Activated T-helper 17 cell treated with anti-CD3 and anti-CD28 coated beads, Interleukin-2, amount 50 U/mL, for 72 hours (primary cell): ENCODE data around the gene GLE1. TPM values are rescaled to one million over a fixed set of nuclear protein-coding genes. Genes with fewer than 3 reads are reported as not detected.

ENCODE experiments used
- ATAC-seq: fragments of 150-1000 bp; cut with Tn5 transposase; replicated peaks from 2 replicates; pipeline ENCODE4 v1.10.0; 2021; ENCODE audit warnings: mild to moderate bottlenecking, moderate library complexity
- H3K27ac Mint-ChIP-seq: one replicate; pipeline ENCODE4 v1.8.0; 2022; ENCODE audit warnings: mixed read lengths
- H3K27me3 Mint-ChIP-seq: one replicate; pipeline ENCODE4 v1.8.0; 2022; ENCODE audit warnings: mixed read lengths
- H3K36me3 Mint-ChIP-seq: one replicate; pipeline ENCODE4 v1.8.0; 2022; ENCODE audit warnings: low read depth, mild to moderate bottlenecking, mixed read lengths
- H3K4me1 Mint-ChIP-seq: one replicate; pipeline ENCODE4 v1.8.0; 2022; ENCODE audit warnings: mixed read lengths
- H3K4me3 Mint-ChIP-seq: one replicate; pipeline ENCODE4 v1.8.0; 2022; ENCODE audit warnings: mild to moderate bottlenecking, mixed read lengths
- H3K9me3 Mint-ChIP-seq: one replicate; pipeline ENCODE4 v1.8.0; 2022; ENCODE audit warnings: mixed read lengths
- total RNA-seq, 2 donors: library from RNA; stranded (reverse); gene quantifications; one replicate each; pipeline ENCODE4 v1.2.3, GENCODE V29; 2022

GLE1 gene, protein sequence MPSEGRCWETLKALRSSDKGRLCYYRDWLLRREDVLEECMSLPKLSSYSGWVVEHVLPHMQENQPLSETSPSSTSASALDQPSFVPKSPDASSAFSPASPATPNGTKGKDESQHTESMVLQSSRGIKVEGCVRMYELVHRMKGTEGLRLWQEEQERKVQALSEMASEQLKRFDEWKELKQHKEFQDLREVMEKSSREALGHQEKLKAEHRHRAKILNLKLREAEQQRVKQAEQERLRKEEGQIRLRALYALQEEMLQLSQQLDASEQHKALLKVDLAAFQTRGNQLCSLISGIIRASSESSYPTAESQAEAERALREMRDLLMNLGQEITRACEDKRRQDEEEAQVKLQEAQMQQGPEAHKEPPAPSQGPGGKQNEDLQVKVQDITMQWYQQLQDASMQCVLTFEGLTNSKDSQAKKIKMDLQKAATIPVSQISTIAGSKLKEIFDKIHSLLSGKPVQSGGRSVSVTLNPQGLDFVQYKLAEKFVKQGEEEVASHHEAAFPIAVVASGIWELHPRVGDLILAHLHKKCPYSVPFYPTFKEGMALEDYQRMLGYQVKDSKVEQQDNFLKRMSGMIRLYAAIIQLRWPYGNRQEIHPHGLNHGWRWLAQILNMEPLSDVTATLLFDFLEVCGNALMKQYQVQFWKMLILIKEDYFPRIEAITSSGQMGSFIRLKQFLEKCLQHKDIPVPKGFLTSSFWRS
- 10 to 100 TPM; 53.6 TPM for total RNA-seq

DNA sequence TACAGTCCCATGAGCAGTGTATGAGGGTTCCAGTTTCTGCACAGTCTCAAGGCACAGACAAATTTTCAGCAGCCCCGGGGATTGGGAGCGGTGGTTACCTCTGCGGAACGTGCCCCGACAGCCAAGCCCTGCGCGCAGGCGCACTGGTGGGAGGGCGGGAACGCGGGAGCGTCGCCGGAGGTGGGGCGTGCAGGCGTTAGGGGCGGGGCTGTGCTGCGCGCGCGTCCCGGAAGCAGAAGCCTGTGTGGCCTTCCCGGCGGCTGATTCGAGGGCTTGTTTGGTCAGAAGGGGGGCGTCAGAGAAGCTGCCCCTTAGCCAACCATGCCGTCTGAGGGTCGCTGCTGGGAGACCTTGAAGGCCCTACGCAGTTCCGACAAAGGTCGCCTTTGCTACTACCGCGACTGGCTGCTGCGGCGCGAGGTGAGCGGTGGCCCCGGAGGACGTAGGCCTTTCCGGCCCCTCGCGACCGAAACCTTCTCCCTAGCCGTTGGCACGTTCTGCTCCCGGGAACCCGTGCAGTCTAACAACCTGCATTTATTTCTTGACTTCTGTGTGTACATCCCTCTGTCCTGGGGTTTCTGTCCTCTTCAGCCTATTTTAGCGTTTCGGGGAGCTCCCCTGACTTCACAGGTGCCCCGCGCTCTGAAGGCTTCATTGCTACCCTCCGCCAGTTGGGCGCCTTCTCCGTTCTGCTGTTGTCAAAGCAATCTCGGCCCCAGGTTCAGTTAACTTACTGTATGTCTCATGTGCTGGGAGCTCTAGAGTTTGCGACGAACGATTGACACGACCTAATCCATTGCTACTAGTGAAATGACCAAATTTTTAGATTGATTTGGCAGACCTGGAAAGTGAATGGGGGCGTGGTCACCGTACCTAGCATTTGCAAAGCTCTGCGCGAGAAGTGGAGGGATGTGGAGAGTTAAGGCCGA lies at the start of gene GLE1:
TSS of gene GLE1 (plus strand) at position 235 of the 929 bp plus-strand sequence. CDS start at position 322, 87 bp downstream.
- Mint-ChIP-seq H3K9me3 (no peaks in the 10 kb centered on the region), H3K4me1 (peaks cover 10% of the 10 kb centered on the region), H3K27ac (peak within 1 kb of the TSS; percentile 98), H3K36me3 (peaks cover 55% of the 10 kb centered on the region), H3K27me3 (no peaks in the 10 kb centered on the region), H3K4me3 (peak within 1 kb of the TSS; percentile 96)
- ATAC-seq, result peak; percentile 98

DNA sequence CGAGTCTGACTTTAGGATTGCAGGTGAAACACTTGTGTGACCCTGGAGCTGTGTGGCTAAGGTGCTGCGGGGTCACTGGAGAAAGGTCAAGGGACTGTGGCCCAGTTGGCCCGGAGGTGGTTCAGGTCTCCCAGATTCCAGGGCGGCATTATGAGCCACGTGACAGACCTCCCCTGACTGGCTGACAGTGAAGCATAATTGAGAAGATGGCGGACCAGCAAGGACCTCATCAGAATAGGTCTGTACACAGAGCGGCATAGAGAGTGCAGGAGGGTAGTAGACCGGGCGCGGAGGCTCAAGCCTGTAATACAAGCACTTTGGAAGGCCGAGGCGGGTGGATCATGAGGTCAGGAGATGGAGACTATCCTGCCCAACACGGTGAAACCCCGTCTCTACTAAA lies 49.5 kb upstream of the GLE1 start:
- Mint-ChIP-seq H3K36me3 (peaks cover 11% of the 10 kb centered on the region), H3K27me3 (no peaks in the 10 kb centered on the region), H3K9me3 (no peaks in the 10 kb centered on the region), H3K27ac (peak overlapping the region; percentile 26), H3K4me3 (peak overlapping the region; percentile 87), H3K4me1 (peaks cover 5% of the 10 kb centered on the region)
- ATAC-seq, result no peak

DNA sequence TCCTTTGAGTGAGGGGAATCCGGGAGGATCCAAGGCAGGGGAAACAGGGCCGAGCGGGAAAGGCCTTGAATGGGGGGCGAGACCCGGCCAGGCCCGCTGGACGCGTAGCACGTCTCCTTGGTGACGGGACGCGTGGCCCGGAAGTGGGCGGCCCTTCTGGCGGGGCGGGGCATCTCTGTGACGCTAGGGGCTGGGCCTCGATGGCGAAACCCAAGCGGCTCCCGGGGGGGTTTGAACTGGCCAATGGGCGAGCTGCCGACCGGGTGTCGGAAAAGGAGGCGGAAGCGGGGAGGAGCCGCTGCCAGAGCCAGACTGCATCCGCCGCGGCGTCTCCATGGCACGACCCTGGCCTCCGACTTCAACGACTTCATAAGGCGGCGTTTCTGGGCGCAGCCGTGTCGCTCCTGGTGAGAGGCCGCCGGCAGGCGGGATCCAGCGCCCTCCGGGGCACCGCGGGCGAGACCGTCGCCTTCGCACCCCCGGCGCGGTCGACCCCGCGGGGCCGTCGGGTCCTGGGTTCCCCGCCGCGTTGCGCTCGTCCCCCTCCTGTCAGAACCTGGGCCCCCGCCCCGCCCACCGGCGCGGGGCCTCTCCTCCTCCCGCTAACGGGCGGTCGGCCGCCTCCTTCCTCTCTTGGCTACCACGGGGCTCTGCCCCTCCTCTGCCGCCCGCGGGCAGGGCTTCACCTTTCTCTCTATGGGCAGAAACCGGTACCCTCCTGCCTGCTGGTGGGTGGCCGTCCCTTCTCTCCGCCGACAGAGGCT lies 48.5 kb upstream of the GLE1 start, which contains the start of gene ODF2:
TSS of gene ODF2 (plus strand) at position 158 of the 764 bp plus-strand sequence. CDS start at position 244, 86 bp downstream.
- peaks cover 5% of the 10 kb centered on the region for H3K4me1 Mint-ChIP-seq
- peak within 1 kb of the TSS; percentile 87 for H3K4me3 Mint-ChIP-seq
- peaks cover 22% of the 10 kb centered on the region for H3K36me3 Mint-ChIP-seq
- no peaks in the 10 kb centered on the region for H3K27me3 Mint-ChIP-seq
- ATAC-seq, result peak; percentile 94
- H3K27ac Mint-ChIP-seq, result peak within 1 kb of the TSS; percentile 81
- no peaks in the 10 kb centered on the region for H3K9me3 Mint-ChIP-seq

DNA sequence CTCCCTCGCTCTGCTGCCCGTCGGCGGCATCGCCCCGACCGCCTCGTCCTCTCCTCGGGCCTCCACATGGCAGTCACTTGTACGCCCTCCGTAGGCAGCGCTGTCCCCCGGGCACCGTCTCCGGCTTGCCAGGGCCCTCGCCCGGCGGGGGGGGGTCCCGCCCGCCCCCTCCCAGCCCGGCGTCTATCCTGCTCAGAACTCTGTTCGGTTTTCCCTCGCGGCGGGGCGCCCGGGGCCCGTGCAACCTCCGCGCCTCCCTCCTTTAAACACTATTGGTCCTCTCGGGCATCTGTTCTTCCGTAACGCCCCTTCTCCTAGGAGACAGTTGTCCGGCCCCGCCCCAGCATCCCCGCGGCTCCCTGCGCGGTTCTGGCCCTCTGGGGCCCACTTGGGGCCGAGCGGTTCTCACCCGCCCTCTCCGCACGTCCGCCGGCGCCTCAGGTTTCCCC lies 47.9 kb upstream of the GLE1 start:
- Mint-ChIP-seq H3K4me3 (peak overlapping the region; percentile 87), H3K9me3 (no peaks in the 10 kb centered on the region), H3K4me1 (peaks cover 5% of the 10 kb centered on the region), H3K36me3 (peaks cover 28% of the 10 kb centered on the region), H3K27me3 (no peaks in the 10 kb centered on the region), H3K27ac (peak overlapping the region; percentile 81)
- peak; percentile 76 for ATAC-seq

DNA sequence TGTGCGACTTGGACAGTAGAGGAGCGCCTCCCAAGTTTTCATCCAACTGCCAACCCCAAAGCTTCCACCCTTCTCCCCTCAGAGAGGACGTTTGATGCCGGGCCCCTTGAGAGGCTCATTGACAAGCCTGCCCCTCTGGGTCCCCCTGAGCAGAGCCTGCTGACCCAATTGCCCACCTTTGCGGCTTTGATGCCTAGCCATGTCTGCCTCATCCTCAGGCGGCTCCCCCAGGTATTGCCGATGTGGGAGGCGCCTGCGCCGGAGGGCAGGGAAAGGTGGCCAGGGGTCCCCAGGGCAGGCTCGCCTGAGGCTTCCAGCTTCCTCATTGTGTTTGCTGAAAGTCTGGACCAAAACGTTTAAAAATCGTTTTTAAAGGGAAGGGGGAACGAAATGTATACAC lies 47.3 kb upstream of the GLE1 start:
- H3K36me3 Mint-ChIP-seq, result peaks cover 33% of the 10 kb centered on the region
- no peaks in the 10 kb centered on the region for H3K27me3 Mint-ChIP-seq
- peak overlapping the region; percentile 87 for H3K4me3 Mint-ChIP-seq
- H3K4me1 Mint-ChIP-seq, result peaks cover 5% of the 10 kb centered on the region
- no peak for ATAC-seq
- H3K9me3 Mint-ChIP-seq, result no peaks in the 10 kb centered on the region
- H3K27ac Mint-ChIP-seq, result peak overlapping the region; percentile 81

DNA sequence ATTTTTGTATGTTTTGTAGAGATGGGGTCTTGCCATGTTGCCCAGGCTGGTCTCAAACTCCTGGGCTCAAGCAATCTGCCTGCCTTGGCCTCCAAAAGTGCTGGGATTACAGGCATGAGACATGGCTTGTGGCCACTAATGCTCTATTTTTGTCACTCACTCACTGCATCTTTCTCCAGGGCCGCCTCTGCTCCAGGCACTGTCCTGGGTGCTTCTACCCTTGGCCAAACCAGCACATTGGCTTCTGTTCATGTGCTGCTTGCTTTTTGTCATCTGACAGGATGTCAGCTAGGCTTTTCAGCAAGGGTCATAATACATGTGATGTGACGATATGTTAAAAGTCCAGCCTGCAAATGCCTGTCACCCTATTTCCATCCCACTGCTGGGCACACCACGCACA lies 45.5 kb upstream of the GLE1 start:
- no peaks in the 10 kb centered on the region for H3K9me3 Mint-ChIP-seq
- H3K4me3 Mint-ChIP-seq, result no peak overlapping the region
- H3K36me3 Mint-ChIP-seq, result peaks cover 51% of the 10 kb centered on the region
- H3K27me3 Mint-ChIP-seq, result no peaks in the 10 kb centered on the region
- H3K4me1 Mint-ChIP-seq, result peaks cover 5% of the 10 kb centered on the region
- no peak for ATAC-seq
- H3K27ac Mint-ChIP-seq, result no peak overlapping the region

DNA sequence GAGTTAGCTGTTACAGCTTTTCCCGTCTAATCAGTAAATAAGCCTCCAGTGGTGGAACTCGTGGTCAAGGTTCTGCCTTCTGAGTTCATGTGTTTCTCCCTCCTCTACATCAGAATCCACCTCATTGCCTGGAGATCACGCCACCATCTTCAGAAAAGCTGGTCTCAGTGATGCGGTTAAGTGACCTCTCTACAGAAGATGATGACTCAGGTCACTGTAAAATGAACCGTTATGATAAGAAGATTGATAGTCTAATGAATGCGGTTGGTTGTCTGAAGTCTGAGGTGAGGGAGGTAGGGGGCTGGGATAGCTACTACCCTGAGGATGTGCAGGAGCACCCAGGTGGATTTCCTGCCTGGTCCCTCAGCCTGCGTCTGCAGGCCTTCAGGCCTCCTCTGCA lies 35.4 kb upstream of the GLE1 start:
- Mint-ChIP-seq H3K27ac (no peak overlapping the region), H3K9me3 (no peaks in the 10 kb centered on the region), H3K27me3 (no peaks in the 10 kb centered on the region), H3K36me3 (peaks cover 66% of the 10 kb centered on the region), H3K4me3 (no peak overlapping the region), H3K4me1 (no peaks in the 10 kb centered on the region)
- no peak for ATAC-seq

DNA sequence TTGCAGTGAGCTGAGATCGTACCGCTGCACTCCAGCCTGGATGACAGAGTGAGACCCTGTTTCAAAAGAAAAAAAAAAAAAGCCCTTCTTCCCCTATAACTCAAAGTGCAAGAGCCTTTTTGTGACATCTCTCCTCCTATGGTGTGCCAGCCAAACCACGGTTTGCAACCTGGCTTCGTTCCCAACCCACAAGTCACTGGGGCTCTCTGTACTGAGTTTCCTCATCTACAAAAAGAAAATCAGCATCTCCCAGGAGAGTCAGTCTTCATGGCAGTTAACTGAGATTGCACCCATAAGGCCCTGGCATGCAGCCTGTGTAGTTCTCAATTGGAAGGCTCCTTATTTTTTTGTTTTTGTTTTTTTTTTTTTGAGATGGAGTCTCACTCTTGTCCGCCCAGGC lies 34.0 kb upstream of the GLE1 start:
- Mint-ChIP-seq H3K27me3 (no peaks in the 10 kb centered on the region), H3K4me1 (no peaks in the 10 kb centered on the region), H3K27ac (peak overlapping the region; percentile 17), H3K4me3 (no peak overlapping the region), H3K36me3 (peaks cover 78% of the 10 kb centered on the region), H3K9me3 (no peaks in the 10 kb centered on the region)
- no peak for ATAC-seq

DNA sequence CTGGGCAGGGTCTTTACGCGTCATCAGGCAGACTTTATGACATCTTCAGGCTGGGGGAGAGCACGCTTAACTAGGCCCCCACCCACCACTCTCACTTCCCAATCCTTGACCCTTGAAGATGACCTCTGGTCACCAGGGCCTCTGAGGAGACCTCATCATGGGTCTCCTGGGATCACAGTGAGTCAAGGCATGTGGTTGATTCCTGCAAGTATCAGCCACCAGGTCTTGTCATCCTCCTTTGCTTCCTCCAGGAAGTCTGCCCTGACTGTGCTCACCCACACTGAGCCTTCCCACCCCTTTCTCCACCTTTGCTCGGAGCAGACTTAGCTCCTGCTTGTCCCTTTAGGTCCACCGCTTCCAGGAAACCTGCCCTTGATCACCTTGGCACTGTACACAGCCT lies 31.4 kb upstream of the GLE1 start:
- no peaks in the 10 kb centered on the region for H3K27me3 Mint-ChIP-seq
- ATAC-seq, result no peak

DNA sequence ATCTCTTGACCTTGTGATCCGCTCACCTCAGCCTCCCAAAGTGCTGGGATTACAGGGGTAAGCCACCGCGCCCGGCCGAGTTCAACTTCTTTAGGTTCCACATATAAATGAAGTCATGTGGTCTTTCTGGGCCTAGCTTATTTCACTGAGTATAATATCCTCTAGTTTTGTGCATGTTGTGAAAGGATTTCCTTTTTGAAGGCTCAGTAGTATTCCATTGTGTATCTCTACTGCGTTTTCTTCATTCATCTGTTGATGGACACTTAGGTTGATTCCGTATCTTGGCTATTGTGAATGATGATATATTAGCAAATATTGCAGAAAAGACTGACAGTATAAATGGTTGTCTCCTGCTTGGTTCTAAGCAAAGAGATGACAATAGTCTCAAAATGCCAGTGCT lies 28.7 kb upstream of the GLE1 start:
- Mint-ChIP-seq H3K27ac (no peak overlapping the region), H3K36me3 (peaks cover 88% of the 10 kb centered on the region), H3K27me3 (no peaks in the 10 kb centered on the region), H3K4me1 (no peaks in the 10 kb centered on the region), H3K4me3 (no peak overlapping the region), H3K9me3 (no peaks in the 10 kb centered on the region)
- ATAC-seq, result no peak

More for the DNA sequence above, 31.4 kb upstream of the GLE1 start:
- no peaks in the 10 kb centered on the region for H3K4me1 Mint-ChIP-seq
- H3K27ac Mint-ChIP-seq, result peak overlapping the region; percentile 57
- no peaks in the 10 kb centered on the region for H3K9me3 Mint-ChIP-seq
- H3K36me3 Mint-ChIP-seq, result peaks cover 87% of the 10 kb centered on the region
- no peak overlapping the region for H3K4me3 Mint-ChIP-seq

DNA sequence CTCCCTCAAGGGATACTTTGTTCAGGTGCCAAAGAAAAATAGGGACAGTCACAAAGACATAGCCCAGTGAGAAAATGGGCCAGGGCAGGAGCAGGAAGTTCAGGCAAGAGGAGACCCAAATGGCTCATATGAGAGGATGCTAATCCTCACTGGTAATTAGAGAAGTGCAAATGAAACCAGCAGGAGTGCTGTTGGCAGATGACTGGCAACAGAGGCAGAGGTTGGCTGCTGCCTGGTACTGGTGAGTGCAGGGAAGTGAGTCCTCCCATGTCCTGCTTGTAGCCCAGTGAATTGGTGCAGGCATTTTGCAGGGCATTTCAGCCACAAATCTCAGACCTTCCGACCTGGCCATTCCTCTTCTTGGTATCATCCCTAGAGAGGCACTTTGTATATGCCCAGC lies 25.3 kb upstream of the GLE1 start:
- Mint-ChIP-seq H3K27me3 (no peaks in the 10 kb centered on the region), H3K4me1 (no peaks in the 10 kb centered on the region), H3K36me3 (peaks cover 87% of the 10 kb centered on the region), H3K4me3 (no peak overlapping the region), H3K9me3 (no peaks in the 10 kb centered on the region), H3K27ac (peak overlapping the region; percentile 57)
- ATAC-seq, result no peak

DNA sequence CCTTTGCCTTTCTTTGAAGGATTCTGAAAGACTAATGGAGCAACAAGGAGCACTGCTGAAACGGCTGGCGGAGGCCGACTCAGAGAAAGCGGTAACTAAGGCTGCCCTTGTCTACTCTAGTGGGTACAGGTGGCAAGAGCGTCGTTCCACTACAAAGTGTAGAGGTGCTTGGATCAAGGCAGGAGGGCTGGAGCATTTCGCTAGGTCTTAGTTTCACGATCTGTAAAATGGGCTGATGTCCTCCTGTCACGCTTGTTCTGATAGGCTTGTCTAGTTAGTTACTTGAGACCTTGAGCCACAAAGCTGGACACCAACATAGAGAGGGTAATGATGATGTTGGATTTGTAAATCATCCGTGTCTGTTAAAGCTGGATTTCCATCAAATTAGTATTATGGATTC lies 23.0 kb upstream of the GLE1 start:
- Mint-ChIP-seq H3K36me3 (peaks cover 81% of the 10 kb centered on the region), H3K27me3 (no peaks in the 10 kb centered on the region), H3K27ac (peak overlapping the region; percentile 9)

DNA sequence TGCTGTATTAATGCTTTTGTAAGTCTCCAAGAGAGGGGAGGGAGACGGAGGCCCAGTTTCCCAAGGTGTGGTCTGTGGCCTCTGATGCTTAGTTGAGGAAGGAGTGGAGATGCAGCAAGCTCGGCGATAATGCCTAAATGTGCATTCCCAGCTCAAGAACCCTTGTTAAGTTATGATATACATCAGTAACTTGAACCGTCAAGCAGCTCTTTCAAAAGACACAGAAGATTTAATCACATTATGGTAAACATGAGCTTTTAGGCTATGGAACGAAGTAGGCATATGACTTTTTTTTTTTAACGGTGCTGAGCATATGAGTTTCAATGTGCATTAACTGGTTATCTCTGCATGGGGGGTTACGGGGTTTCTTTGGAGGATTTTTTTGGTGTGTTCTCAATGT lies 22.3 kb upstream of the GLE1 start:
- H3K9me3 Mint-ChIP-seq, result no peaks in the 10 kb centered on the region
- peaks cover 85% of the 10 kb centered on the region for H3K36me3 Mint-ChIP-seq
- H3K4me1 Mint-ChIP-seq, result no peaks in the 10 kb centered on the region
- H3K27me3 Mint-ChIP-seq, result no peaks in the 10 kb centered on the region
- no peak for ATAC-seq
- H3K4me3 Mint-ChIP-seq, result no peak overlapping the region
- H3K27ac Mint-ChIP-seq, result peak overlapping the region; percentile 20

More for the DNA sequence above, 23.0 kb upstream of the GLE1 start:
- H3K4me3 Mint-ChIP-seq, result no peak overlapping the region
- H3K9me3 Mint-ChIP-seq, result no peaks in the 10 kb centered on the region
- ATAC-seq, result no peak
- no peaks in the 10 kb centered on the region for H3K4me1 Mint-ChIP-seq
